Breast epithelium (tissue), 4 donors: ENCODE data around the gene DVL1. TPM values are rescaled to one million over a fixed set of nuclear protein-coding genes. Genes with fewer than 3 reads are reported as not detected.
A peak's percentile ranks its signal among the peaks of the same experiment; 100 is the strongest.

Source experiments
- DNase-seq, 2 donors: peaks; one replicate each; pipeline ENCODE4 v3.0.0-alpha.2; 2019; ENCODE audit warnings: low spot score in 2 of 2
- H3K27ac ChIP-seq, 2 donors: fragments of 200-600 bp; sonication (generic) in 1 of 2; one replicate each; pipeline ENCODE4 v1.5.1; 2016 to 2019; ENCODE audit warnings: mild to moderate bottlenecking in 1 of 2
- H3K27me3 ChIP-seq, 2 donors: fragments of 200-600 bp; sonication (generic) in 1 of 2; one replicate each; pipeline versions ENCODE4 v1.5.1 to v1.6.0; 2017 to 2019; ENCODE audit warnings: control low read depth in 1 of 2, mild to moderate bottlenecking in 1 of 2
- H3K36me3 ChIP-seq: fragments of 200-600 bp; one replicate; pipeline ENCODE4 v1.5.1; 2019
- H3K4me1 ChIP-seq, 2 donors: fragments of 200-600 bp; sonication (generic); one replicate each; pipeline ENCODE4 v1.5.1; 2016 to 2019; ENCODE audit warnings: control low read depth in 1 of 2
- H3K4me3 ChIP-seq, 3 donors: fragments of 200-600 bp; sonication (generic); 1 replicate in 2 of 3; 2 replicates in 1 of 3; pipeline ENCODE4 v1.5.1; 2016 to 2019; ENCODE audit warnings: mild to moderate bottlenecking in 3 of 3, moderate library complexity in 2 of 3
- H3K9me3 ChIP-seq, 2 donors: fragments of 200-600 bp; sonication (generic) in 1 of 2; one replicate each; pipeline ENCODE4 v1.5.1; 2016 to 2019; ENCODE audit warnings: control low read depth in 1 of 2
- POLR2A ChIP-seq: fragments of 450-650 bp; IDR thresholded peaks from one replicate; pipeline ENCODE4 v1.6.1; 2016; ENCODE audit warnings: antibody characterized with exemption, mild to moderate bottlenecking, moderate library complexity
- POLR2AphosphoS5 ChIP-seq, 3 donors: sonication (generic); formaldehyde crosslinking; IDR thresholded peaks; one replicate each; pipeline ENCODE4 v1.6.1; 2017; ENCODE audit warnings: antibody characterized with exemption in 3 of 3
- intact Hi-C: fragments of 100-400 bp; cut with DNase I; formaldehyde crosslinking; loops from one replicate; pipeline ENCODE4 v1.15.1; 2023; ENCODE audit warnings: low total_unique reads
- total RNA-seq, 3 donors: library from RNA; depleted of rRNA; stranded (reverse); fragments of >200 nt; gene quantifications; one replicate each; pipeline ENCODE4 v1.1.0, GENCODE V29; 2016
- TF ChIP-seq, protein P1 (sequence below), 3 donors: fragments of 450-650 bp; IDR thresholded peaks; one replicate each; pipeline ENCODE4 v1.5.1; 2016 to 2017; ENCODE audit warnings: antibody characterized with exemption in 3 of 3, mild to moderate bottlenecking in 3 of 3, moderate library complexity in 3 of 3

Gene DVL1
- total RNA-seq, 3 donors from 2014 or later, result 55.2 to 70.1 (median 55.2) TPM

DNA sequence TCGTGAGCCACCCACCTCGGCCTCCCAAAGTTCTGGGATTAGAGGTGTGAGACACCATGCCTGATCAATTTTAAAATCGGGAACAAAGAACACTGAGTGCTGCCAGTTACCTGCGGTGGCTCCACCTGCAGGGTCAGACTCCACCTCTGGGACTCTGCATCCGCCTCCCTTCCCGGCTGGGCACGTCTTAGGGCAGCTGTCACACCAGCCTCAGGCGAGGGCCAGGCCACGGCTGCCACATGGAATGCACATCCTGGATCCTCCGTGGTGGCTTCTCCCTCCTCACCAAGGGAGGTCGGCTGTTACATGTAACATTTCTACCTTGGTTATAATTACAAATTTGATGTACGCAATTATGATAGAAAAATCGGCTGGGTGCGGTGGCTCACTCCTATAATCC, 15.0 kb upstream of the DVL1 start:
- H3K4me1 ChIP-seq, result peaks cover 21 to 24% of the 10 kb centered on the region in 2 donors
- no peak for TF ChIP-seq POLR2A
- TF ChIP-seq POLR2AphosphoS5 (IDR thresholded peaks at IDR 0.05), result no peak
- TF ChIP-seq, protein P1, sequence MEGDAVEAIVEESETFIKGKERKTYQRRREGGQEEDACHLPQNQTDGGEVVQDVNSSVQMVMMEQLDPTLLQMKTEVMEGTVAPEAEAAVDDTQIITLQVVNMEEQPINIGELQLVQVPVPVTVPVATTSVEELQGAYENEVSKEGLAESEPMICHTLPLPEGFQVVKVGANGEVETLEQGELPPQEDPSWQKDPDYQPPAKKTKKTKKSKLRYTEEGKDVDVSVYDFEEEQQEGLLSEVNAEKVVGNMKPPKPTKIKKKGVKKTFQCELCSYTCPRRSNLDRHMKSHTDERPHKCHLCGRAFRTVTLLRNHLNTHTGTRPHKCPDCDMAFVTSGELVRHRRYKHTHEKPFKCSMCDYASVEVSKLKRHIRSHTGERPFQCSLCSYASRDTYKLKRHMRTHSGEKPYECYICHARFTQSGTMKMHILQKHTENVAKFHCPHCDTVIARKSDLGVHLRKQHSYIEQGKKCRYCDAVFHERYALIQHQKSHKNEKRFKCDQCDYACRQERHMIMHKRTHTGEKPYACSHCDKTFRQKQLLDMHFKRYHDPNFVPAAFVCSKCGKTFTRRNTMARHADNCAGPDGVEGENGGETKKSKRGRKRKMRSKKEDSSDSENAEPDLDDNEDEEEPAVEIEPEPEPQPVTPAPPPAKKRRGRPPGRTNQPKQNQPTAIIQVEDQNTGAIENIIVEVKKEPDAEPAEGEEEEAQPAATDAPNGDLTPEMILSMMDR (IDR thresholded peaks at IDR 0.05), result no peak
- no peak overlapping the region for H3K4me3 ChIP-seq
- peak; percentile 75 to 92 for DNase-seq
- intact Hi-C loops, result no loop called here
- no peaks in the 10 kb centered on the region for H3K27me3 ChIP-seq
- H3K9me3 ChIP-seq, result no peaks in the 10 kb centered on the region
- H3K36me3 ChIP-seq, result no peaks in the 10 kb centered on the region
- H3K27ac ChIP-seq, result peak overlapping the region; percentile 2 to 7

DNA sequence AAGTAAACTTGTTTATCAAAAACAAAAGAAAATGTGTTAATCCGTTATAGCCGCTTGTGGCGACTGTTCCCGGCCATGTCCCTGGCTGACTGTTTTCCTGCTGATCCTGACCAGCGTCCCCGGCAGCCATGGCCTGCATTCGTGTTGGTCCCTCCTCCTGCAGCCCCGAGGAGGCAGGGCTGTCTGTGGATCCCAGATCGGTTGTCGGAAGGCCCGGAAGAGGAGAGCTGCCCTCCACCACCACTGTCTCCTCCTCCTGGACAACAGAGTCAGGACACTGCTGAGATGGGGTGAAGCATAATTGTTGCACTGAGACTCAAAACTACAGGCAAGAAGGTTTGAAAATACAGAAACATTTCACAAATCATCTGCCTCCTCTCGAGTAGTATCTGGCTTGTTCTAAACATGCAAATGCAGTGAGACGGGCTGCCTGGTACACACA, 12.8 kb upstream of the DVL1 start:
- Histone ChIP-seq H3K9me3 (no peaks in the 10 kb centered on the region), H3K27me3 (no peaks in the 10 kb centered on the region), H3K36me3 (no peaks in the 10 kb centered on the region), H3K4me1 (peaks cover 26 to 31% of the 10 kb centered on the region in 2 donors), H3K4me3 (peak overlapping the region; percentile 10 to 76 (median 13)), H3K27ac (peak overlapping the region; percentile 92 to 98)
- TF ChIP-seq, protein P1 (IDR thresholded peaks at IDR 0.05), result no peak
- peak in 1 of 3 donors; percentile 32 for TF ChIP-seq POLR2AphosphoS5 (IDR thresholded peaks at IDR 0.05)
- intact Hi-C loops, result no loop called here
- peak; percentile 61 to 69 for DNase-seq

DNA sequence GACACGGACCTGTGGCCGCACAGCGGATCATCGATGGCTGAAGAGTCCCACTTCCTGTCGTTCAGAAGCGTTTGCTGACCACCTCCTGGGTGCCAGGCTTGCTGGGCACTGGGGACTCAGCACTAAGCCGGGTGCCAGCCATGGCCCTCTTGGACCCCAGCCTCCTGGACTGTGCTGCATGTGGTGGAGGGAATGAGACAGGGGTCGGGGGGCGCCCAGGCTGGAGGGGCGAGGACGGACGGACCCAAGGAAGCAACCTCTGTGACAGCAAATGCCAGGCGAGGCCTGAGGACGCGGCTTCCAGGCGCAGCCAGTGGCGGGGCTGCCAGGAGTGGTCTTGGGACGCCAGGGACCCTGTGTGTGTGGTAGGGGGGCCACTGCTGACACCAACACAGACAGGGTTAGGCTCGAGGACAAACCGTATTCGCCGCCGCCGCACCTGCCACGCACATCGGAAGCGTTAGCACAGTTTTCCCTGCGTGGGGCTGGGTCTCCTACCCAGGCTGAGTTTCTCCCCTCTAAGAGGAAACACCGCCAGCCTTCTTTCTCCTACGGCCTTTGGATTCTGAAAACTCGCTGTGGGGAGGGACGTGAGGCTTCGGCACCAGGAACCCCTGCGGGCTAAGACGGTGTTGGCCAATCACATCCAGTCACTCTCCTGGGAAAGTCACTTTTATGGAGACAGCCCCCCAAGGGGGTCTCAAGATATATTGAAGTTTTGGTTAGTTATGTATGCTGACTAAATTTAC, 12.2 kb upstream of the DVL1 start:
- Histone ChIP-seq H3K4me1 (peaks cover 26 to 31% of the 10 kb centered on the region in 2 donors), H3K27me3 (no peaks in the 10 kb centered on the region), H3K9me3 (no peaks in the 10 kb centered on the region), H3K27ac (peak overlapping the region; percentile 92 to 98), H3K36me3 (no peaks in the 10 kb centered on the region), H3K4me3 (peak overlapping the region; percentile 10 to 76 (median 13))
- TF ChIP-seq, protein P1 (IDR thresholded peaks at IDR 0.05), result no peak
- TF ChIP-seq POLR2A (no peak), POLR2AphosphoS5 (IDR thresholded peaks at IDR 0.05) (no peak)
- no peak for DNase-seq
- intact Hi-C loops, result no loop called here

DNA sequence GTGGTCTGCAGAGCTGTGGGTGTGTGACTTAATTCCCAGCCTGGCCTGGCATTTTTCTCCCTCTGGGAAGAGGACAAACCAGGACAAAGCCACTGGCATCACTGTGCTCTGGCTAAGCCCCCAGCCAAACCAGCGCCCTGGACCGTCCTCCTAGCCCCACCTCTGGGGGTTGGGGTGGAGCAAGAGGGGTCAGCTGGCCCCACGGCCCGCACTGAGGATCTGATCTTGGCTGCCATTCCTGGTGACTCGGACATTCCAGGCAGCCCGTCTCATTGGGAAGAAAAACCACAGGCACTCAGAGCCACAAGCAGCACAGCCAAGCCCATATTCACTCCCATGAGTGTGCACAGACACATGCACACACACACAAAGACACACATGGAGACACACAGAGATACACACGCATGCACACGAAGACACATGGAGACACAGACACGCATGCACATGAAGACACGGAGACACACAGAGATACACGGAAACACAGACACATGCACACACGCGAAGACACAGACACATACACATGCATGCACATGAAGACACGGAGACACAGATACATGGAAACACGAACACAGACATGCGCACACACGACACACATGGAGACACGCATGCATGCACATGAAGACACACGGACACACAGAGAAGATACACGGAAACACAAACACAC, 11.4 kb upstream of the DVL1 start:
- intact Hi-C loops, result no loop called here
- Histone ChIP-seq H3K4me3 (peak overlapping the region in 2 of 3 donors; percentile 70 to 76), H3K9me3 (no peaks in the 10 kb centered on the region), H3K36me3 (no peaks in the 10 kb centered on the region), H3K27me3 (no peaks in the 10 kb centered on the region), H3K27ac (peak overlapping the region; percentile 92 to 98), H3K4me1 (peaks cover 26 to 31% of the 10 kb centered on the region in 2 donors)
- TF ChIP-seq, protein P1 (IDR thresholded peaks at IDR 0.05), result no peak
- peak; percentile 26 to 71 (median 42) for TF ChIP-seq POLR2AphosphoS5 (IDR thresholded peaks at IDR 0.05)
- peak; percentile 81 to 83 for DNase-seq
